Smooth muscle cell (in vitro differentiated cells): Measurements from ENCODE around the gene GNG14. TPM values are rescaled to one million over a fixed set of nuclear protein-coding genes. Genes with fewer than 3 reads are reported as not detected.

ENCODE experiments used
- DNase-seq: peaks from one replicate; lab custom pipeline; 2025; ENCODE audit not compliant: unreplicated experiment; lab: John Stamatoyannopoulos, UW
- H2AFZ ChIP-seq: fragments of 200-600 bp; sonication (generic); 2 replicates; pipeline ENCODE4 v1.6.0; 2016; ENCODE audit warnings: antibody characterized with exemption, low read depth, mild to moderate bottlenecking
- H3F3A ChIP-seq: fragments of 200-600 bp; sonication (generic); 2 replicates; pipeline ENCODE4 v1.6.0; 2017; ENCODE audit warnings: antibody characterized with exemption, low read depth
- H3K27ac ChIP-seq: fragments of 200-600 bp; sonication (generic); 2 replicates; pipeline ENCODE4 v1.5.1; 2016; ENCODE audit warnings: low read depth, mild to moderate bottlenecking
- H3K27me3 ChIP-seq: fragments of 200-600 bp; sonication (generic); 2 replicates; pipeline ENCODE4 v1.6.1; 2016; ENCODE audit warnings: low read depth, mild to moderate bottlenecking
- H3K36me3 ChIP-seq: fragments of 200-600 bp; sonication (generic); 2 replicates; pipeline ENCODE4 v1.5.1; 2016; ENCODE audit warnings: low read depth
- H3K4me1 ChIP-seq: fragments of 200-600 bp; sonication (generic); 2 replicates; pipeline ENCODE4 v1.5.1; 2016; ENCODE audit warnings: low read depth
- H3K4me2 ChIP-seq: fragments of 200-600 bp; sonication (generic); 2 replicates; pipeline ENCODE4 v1.6.0; 2016; ENCODE audit warnings: mild to moderate bottlenecking
- H3K4me3 ChIP-seq: fragments of 200-600 bp; sonication (generic); 2 replicates; pipeline ENCODE4 v1.5.1; 2016; ENCODE audit warnings: mild to moderate bottlenecking
- H3K79me2 ChIP-seq: fragments of 200-600 bp; sonication (generic); 2 replicates; pipeline ENCODE4 v1.6.0; 2016; ENCODE audit warnings: low read depth, mild to moderate bottlenecking
- H3K9ac ChIP-seq: fragments of 200-600 bp; sonication (generic); 2 replicates; pipeline ENCODE4 v1.6.0; 2016; ENCODE audit warnings: low read depth
- H3K9me3 ChIP-seq: fragments of 200-600 bp; sonication (generic); replicated peaks from 2 replicates; pipeline ENCODE4 v1.5.1; 2016; ENCODE audit warnings: low read depth
- H4K20me1 ChIP-seq: fragments of 200-600 bp; sonication (generic); 2 replicates; pipeline ENCODE4 v1.6.0; 2016; ENCODE audit warnings: low read depth
- WGBS: methylation state at CpG from one replicate; pipeline ENCODE4 v1.1.7; 2016; ENCODE audit warnings: low lambda C conversion rate; 5-methylcytosine and 5-hydroxymethylcytosine counted together
- polyA plus RNA-seq: library from polyadenylated mRNA; unstranded; fragments of >200 nt; fragmentation: Nextera tagmentation; extraction: Ambion mirVana; gene quantifications from 2 replicates; pipeline ENCODE4 v1.2.1, GENCODE V29; 2016
- total RNA-seq: library from RNA; depleted of rRNA; stranded (reverse); fragments of >200 nt; gene quantifications from 2 replicates; pipeline ENCODE4 v1.2.3, GENCODE V29; 2014
- TF ChIP-seq, protein P1 (sequence below): fragments of 200-600 bp; sonication (generic); IDR thresholded peaks from 2 replicates; pipeline ENCODE4 v1.5.1; 2017; ENCODE audit warnings: borderline replicate concordance, mild to moderate bottlenecking, antibody characterized with exemption; ENCODE audit not compliant: insufficient read depth, poor library complexity, severe bottlenecking

Gene GNG14
- total and polyA plus RNA-seq, 2 experiments from 2014 or later, result not detected

DNA sequence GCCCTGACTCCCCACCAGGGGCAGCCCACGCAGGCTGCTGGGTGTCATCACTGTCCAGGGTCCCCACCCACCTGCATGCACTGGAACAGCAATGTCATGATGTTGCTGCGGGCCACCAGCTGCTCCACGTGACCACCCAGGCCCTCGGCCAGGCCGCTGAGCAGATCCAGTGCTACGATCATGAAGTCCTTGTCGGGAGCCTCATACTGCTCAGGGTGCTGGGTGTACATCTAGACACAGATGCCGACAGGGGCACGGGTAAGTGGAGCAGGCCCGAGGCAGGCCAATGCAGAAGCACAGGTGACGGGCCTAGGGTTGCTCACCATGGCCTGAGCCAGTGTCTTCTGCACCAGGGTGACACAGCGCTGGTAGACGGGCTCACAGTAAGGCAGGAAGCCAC, 17.4 kb downstream of the GNG14 start:
- Histone ChIP-seq H3K79me2 (no peaks in the 10 kb centered on the region), H3K27ac (no peak overlapping the region), H2AFZ (no peak overlapping the region), H3K36me3 (peaks cover 6% of the 10 kb centered on the region), H3K4me2 (no peak overlapping the region), H3F3A (no peaks in the 10 kb centered on the region), H4K20me1 (no peaks in the 10 kb centered on the region), H3K4me3 (no peak overlapping the region), H3K27me3 (no peaks in the 10 kb centered on the region), H3K4me1 (no peaks in the 10 kb centered on the region), H3K9ac (no peak overlapping the region), H3K9me3 (no peaks in the 10 kb centered on the region)
- no peak for DNase-seq
- 98% methylated on average over 13 of the region's 13 CpGs for WGBS
- TF ChIP-seq, protein P1, sequence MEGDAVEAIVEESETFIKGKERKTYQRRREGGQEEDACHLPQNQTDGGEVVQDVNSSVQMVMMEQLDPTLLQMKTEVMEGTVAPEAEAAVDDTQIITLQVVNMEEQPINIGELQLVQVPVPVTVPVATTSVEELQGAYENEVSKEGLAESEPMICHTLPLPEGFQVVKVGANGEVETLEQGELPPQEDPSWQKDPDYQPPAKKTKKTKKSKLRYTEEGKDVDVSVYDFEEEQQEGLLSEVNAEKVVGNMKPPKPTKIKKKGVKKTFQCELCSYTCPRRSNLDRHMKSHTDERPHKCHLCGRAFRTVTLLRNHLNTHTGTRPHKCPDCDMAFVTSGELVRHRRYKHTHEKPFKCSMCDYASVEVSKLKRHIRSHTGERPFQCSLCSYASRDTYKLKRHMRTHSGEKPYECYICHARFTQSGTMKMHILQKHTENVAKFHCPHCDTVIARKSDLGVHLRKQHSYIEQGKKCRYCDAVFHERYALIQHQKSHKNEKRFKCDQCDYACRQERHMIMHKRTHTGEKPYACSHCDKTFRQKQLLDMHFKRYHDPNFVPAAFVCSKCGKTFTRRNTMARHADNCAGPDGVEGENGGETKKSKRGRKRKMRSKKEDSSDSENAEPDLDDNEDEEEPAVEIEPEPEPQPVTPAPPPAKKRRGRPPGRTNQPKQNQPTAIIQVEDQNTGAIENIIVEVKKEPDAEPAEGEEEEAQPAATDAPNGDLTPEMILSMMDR, result no peak

DNA sequence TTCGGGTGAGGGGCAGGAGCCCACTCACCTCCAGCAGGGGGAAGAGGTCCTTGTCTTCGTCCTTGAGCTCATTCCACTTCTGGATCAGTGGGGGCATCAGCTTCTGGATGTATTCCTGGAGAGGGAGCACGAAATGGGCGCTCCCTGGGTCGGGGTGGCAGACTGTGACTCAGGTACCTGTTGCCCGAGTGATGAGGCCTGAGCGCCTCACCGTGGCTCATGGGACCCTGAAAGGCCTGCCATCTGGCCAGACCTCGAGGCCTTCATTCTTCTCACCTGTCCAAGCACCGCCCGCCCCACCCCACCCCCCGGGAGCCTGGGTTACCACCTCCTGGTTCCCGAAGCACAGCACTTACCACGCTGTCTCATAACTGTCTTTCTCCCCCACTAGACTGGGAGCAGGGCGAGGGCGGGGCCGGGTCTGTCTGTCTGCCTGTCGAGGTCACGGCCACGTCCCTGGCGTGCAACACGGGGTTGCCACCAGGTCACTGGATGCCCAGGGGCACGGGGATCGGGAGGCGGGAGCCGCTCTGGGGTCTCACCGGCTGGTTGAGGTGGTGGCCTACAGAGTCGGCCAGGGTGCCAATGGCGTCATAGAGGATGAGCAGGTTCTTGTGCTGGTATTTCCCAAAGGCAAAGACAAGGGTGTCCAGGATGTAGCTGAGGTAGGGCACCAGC, 18.0 kb downstream of the GNG14 start:
- Histone ChIP-seq H2AFZ (no peak overlapping the region), H3K27ac (no peak overlapping the region), H3F3A (no peaks in the 10 kb centered on the region), H3K9ac (no peak overlapping the region), H3K27me3 (no peaks in the 10 kb centered on the region), H3K4me1 (no peaks in the 10 kb centered on the region), H4K20me1 (no peaks in the 10 kb centered on the region), H3K79me2 (no peaks in the 10 kb centered on the region), H3K4me3 (no peak overlapping the region), H3K9me3 (no peaks in the 10 kb centered on the region), H3K36me3 (peaks cover 6% of the 10 kb centered on the region), H3K4me2 (no peak overlapping the region)
- TF ChIP-seq, protein P1, result no peak
- DNase-seq, result no peak
- WGBS, result 96% methylated on average over 25 of the region's 29 CpGs

DNA sequence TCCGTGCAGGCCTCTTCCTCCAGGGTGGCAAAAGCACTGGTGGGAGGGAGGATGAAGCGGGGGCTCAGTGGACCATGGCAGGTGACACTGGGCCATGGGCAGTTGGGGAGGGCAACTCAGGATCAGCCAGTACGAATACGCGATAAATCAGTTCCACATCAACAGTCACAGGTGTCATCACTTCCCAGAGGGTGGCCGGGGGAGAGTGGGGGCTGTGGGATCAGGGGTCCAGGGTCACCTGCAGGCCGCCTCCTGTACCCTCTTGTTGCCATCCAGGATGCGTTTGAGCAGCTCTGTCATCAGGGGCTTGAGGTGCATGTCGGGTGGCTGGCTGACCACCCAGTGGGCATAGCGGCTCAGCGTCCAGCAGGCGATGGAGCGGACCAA, 18.5 kb downstream of the GNG14 start:
- Histone ChIP-seq H3K36me3 (peaks cover 6% of the 10 kb centered on the region), H3F3A (no peaks in the 10 kb centered on the region), H4K20me1 (peaks cover under 1% of the 10 kb centered on the region), H3K9me3 (no peaks in the 10 kb centered on the region), H3K4me1 (no peaks in the 10 kb centered on the region), H3K79me2 (no peaks in the 10 kb centered on the region), H3K27ac (no peak overlapping the region), H3K9ac (no peak overlapping the region), H3K4me3 (no peak overlapping the region), H2AFZ (no peak overlapping the region), H3K4me2 (no peak overlapping the region), H3K27me3 (no peaks in the 10 kb centered on the region)
- no peak for DNase-seq
- WGBS, result 97% methylated on average over 11 of the region's 13 CpGs
- TF ChIP-seq, protein P1, result no peak

DNA sequence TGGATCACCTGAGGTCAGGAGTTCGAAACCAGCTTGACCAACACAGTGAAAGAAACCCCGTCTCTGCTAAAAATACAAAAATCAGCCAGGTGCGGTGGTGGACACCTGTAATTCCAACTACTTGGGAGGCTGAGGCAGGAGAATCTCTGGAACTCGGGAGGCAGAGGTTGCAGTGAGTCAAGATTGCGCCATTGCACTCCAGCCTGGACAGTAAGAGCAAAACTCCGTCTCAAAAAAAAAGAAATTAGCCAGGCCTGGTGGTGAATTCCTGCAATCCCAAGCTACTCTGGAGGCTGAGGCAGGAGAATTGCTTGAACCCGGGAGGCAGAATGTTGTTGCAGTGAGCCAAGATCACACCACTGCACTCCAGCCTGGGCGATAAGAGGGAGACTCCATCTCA, 20.8 kb downstream of the GNG14 start:
- DNase-seq, result no peak
- Histone ChIP-seq H3K4me3 (no peak overlapping the region), H2AFZ (no peak overlapping the region), H3K4me2 (no peak overlapping the region), H3K27ac (no peak overlapping the region), H3F3A (no peaks in the 10 kb centered on the region), H3K9ac (no peak overlapping the region), H3K9me3 (no peaks in the 10 kb centered on the region), H3K27me3 (no peaks in the 10 kb centered on the region), H3K4me1 (no peaks in the 10 kb centered on the region), H4K20me1 (peaks cover 9% of the 10 kb centered on the region), H3K79me2 (no peaks in the 10 kb centered on the region), H3K36me3 (peaks cover 6% of the 10 kb centered on the region)
- TF ChIP-seq, protein P1, result no peak
- WGBS, result 97% methylated on average over 8 of the region's 8 CpGs
